A673 (cell line): ENCODE results near the gene RAB25. TPM values are rescaled to one million over a fixed set of nuclear protein-coding genes. Genes with fewer than 3 reads are reported as not detected.

Experiments
- BruUV-seq: library from RNA; stranded (reverse); fragments of 400-500 nt; replicated peaks from 2 replicates; lab custom pipeline; 2021; lab: Mats Ljungman, UMichigan
- CTCF ChIA-PET: fragments of 300-600 bp; sonication (Branson Sonifier 250); formaldehyde crosslinking; loops from one replicate; lab custom pipeline; 2022; ENCODE audit warnings: antibody characterized with exemption; lab: Charles Lee
- POLR2A ChIA-PET: fragments of 300-600 bp; sonication (Branson Sonifier 250); formaldehyde crosslinking; loops from one replicate; lab custom pipeline; 2022; ENCODE audit warnings: antibody characterized with exemption; ENCODE audit not compliant: low non-redundant PET; lab: Charles Lee
- DNase-seq: peaks from one replicate; pipeline ENCODE4 v3.0.0-alpha.2; 2015; ENCODE audit warnings: low spot score
- H3K27ac ChIP-seq: fragments of 200-600 bp; sonication (generic); 2 replicates; pipeline ENCODE4 v1.5.1; 2016; ENCODE audit warnings: mixed run types, low read depth, mild to moderate bottlenecking, mixed read lengths, antibody characterized with exemption, low read length; ENCODE audit not compliant: poor library complexity, severe bottlenecking
- H3K27me3 ChIP-seq: fragments of 200-600 bp; sonication (generic); replicated peaks from 2 replicates; pipeline ENCODE4 v1.6.1; 2017; ENCODE audit warnings: mixed run types, low read depth, mild to moderate bottlenecking, mixed read lengths, antibody characterized with exemption, low read length; ENCODE audit not compliant: insufficient read depth, poor library complexity
- H3K36me3 ChIP-seq: fragments of 200-600 bp; sonication (generic); 2 replicates; pipeline ENCODE4 v1.6.1; 2016; ENCODE audit warnings: mixed run types, mild to moderate bottlenecking, mixed read lengths, antibody characterized with exemption, low read length; ENCODE audit not compliant: insufficient read depth, poor library complexity, severe bottlenecking
- H3K4me1 ChIP-seq: fragments of 200-600 bp; sonication (generic); 2 replicates; pipeline ENCODE4 v1.6.1; 2017; ENCODE audit warnings: mixed run types, mild to moderate bottlenecking, mixed read lengths, antibody characterized with exemption, low read length; ENCODE audit not compliant: insufficient read depth, poor library complexity, severe bottlenecking
- H3K4me3 ChIP-seq: fragments of 200-600 bp; sonication (generic); 2 replicates; pipeline ENCODE4 v1.5.1; 2016; ENCODE audit warnings: low read depth, mixed run types, mild to moderate bottlenecking, mixed read lengths, low read length; ENCODE audit not compliant: poor library complexity, severe bottlenecking
- H3K9me3 ChIP-seq: fragments of 200-600 bp; sonication (generic); 2 replicates; pipeline ENCODE4 v1.6.1; 2016; ENCODE audit warnings: mixed run types, low read depth, mild to moderate bottlenecking, mixed read lengths, antibody characterized with exemption, low read length; ENCODE audit not compliant: poor library complexity, severe bottlenecking
- EZH2 ChIP-seq: fragments of 200-600 bp; sonication (generic); IDR thresholded peaks from 2 replicates; pipeline ENCODE4 v1.6.1; 2017; ENCODE audit warnings: borderline replicate concordance, low read depth, mild to moderate bottlenecking, mixed read lengths, antibody characterized with exemption, low read length; ENCODE audit not compliant: poor library complexity, severe bottlenecking
- intact Hi-C: fragments of 100-400 bp; cut with micrococcal nuclease; formaldehyde crosslinking; loops from one replicate; pipeline ENCODE4 v1.10.0; 2022; ENCODE audit not compliant: unreplicated experiment
- total RNA-seq: library from RNA; stranded (reverse); gene quantifications from 2 replicates; pipeline ENCODE4 v1.2.3, GENCODE V29; 2021
- TF ChIP-seq, protein P1 (sequence below): fragments of 300-800, 200-600 bp; sonication (generic); conservative IDR thresholded peaks from 2 replicates; pipeline ENCODE4 v1.5.1; 2017; ENCODE audit warnings: low read depth, mild to moderate bottlenecking, antibody characterized with exemption, low read length, moderate library complexity, mixed read lengths

The RAB25 gene
- total RNA-seq, 1 experiment from 2014 or later = 0.47 TPM

- H3K27me3 ChIP-seq = no peaks in the 10 kb centered on the region
- POLR2A ChIA-PET = no interaction called here
- intact Hi-C loops = no loop called here
- H3K9me3 ChIP-seq = no peaks in the 10 kb centered on the region
- BruUV-seq = no TSS peak
- no peak for DNase-seq
- H3K4me1 ChIP-seq = peaks cover 52% of the 10 kb centered on the region
- peaks cover 25% of the 10 kb centered on the region for H3K36me3 ChIP-seq
- TF ChIP-seq, protein P1, sequence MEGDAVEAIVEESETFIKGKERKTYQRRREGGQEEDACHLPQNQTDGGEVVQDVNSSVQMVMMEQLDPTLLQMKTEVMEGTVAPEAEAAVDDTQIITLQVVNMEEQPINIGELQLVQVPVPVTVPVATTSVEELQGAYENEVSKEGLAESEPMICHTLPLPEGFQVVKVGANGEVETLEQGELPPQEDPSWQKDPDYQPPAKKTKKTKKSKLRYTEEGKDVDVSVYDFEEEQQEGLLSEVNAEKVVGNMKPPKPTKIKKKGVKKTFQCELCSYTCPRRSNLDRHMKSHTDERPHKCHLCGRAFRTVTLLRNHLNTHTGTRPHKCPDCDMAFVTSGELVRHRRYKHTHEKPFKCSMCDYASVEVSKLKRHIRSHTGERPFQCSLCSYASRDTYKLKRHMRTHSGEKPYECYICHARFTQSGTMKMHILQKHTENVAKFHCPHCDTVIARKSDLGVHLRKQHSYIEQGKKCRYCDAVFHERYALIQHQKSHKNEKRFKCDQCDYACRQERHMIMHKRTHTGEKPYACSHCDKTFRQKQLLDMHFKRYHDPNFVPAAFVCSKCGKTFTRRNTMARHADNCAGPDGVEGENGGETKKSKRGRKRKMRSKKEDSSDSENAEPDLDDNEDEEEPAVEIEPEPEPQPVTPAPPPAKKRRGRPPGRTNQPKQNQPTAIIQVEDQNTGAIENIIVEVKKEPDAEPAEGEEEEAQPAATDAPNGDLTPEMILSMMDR = no peak
- no peak for TF ChIP-seq EZH2
- H3K27ac ChIP-seq = peak overlapping the region; percentile 75
- CTCF ChIA-PET = no interaction called here
- no peak overlapping the region for H3K4me3 ChIP-seq
Observed at GRCh38 chr1:156072251-156072650, 11.3 kb downstream of the RAB25 start.

GRCh38 chr1:156073110-156073687 is 12.2 kb downstream of the RAB25 start:
- BruUV-seq = TSS peak; percentile 19
- ChIA-PET CTCF (interaction anchor here (0.6 to 1.3 kb wide), 4 partner anchors 10 to 152 kb away, joined by 3 to 5 read pairs (median 4); partner anchors contain the start of genes ARHGEF2 and RAB25), POLR2A (interaction anchor here (0.7 kb wide), 1 partner anchor 213 kb away, joined by 4 read pairs; no protein-coding TSS in a partner anchor)
- H3K27me3 ChIP-seq = no peaks in the 10 kb centered on the region
- H3K27ac ChIP-seq = peak overlapping the region; percentile 75
- no peaks in the 10 kb centered on the region for H3K9me3 ChIP-seq
- peaks cover 61% of the 10 kb centered on the region for H3K4me1 ChIP-seq
- H3K36me3 ChIP-seq = peaks cover 27% of the 10 kb centered on the region
- intact Hi-C loops = no loop called here
- no peak overlapping the region for H3K4me3 ChIP-seq
- DNase-seq = no peak
- TF ChIP-seq EZH2 = no peak
- TF ChIP-seq, protein P1 = no peak

DNA sequence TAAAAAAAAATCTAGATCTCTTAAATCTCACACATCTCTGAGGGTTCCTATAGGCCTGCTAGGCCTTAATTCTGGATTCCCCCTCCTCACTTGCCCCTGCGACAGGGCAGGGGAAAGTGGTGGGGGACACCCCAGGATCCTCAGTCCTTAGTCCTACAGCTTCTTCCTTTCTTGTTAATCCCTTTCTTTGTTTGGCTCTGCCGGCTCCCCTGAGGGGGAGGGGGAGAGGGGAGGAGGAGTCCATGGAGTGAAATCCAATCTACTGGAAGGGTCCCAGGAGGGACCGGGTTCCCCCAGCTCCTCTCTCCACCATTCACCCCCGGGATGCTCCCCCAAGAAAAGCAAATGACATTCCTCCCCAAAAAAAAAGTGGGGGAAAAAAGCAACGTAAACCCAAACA is 12.8 kb downstream of the RAB25 start:
- H3K4me3 ChIP-seq = no peak overlapping the region
- intact Hi-C loops = no loop called here
- DNase-seq = peak; percentile 92
- no peak for TF ChIP-seq EZH2
- TF ChIP-seq, protein P1 = no peak
- H3K4me1 ChIP-seq = peaks cover 67% of the 10 kb centered on the region
- H3K27me3 ChIP-seq = no peaks in the 10 kb centered on the region
- ChIA-PET CTCF (interaction anchor here (0.6 to 1.3 kb wide), 3 partner anchors 11 to 96 kb away, joined by 3 to 5 read pairs (median 3); partner anchors contain the start of genes ARHGEF2 and RAB25), POLR2A (interaction anchor here (0.7 kb wide), 1 partner anchor 214 kb away, joined by 4 read pairs; no protein-coding TSS in a partner anchor)
- H3K9me3 ChIP-seq = no peaks in the 10 kb centered on the region
- no TSS peak for BruUV-seq
- H3K27ac ChIP-seq = peak overlapping the region; percentile 75
- peaks cover 27% of the 10 kb centered on the region for H3K36me3 ChIP-seq
